Dendritic cell treated with granulocyte-macrophage colony-stimulating factor and Interleukin-4, amounts not matched to agents 40 ng/mL and 50 ng/mL, for 4 days (primary cell): Measurements from ENCODE around the gene RAB5IF.
"Not testable (repeated sequence)": the region's sequence is repeated elsewhere in the genome, so short reads cannot be mapped to it uniquely, and the experiment has no call there.

Source experiments
- H3K27ac Mint-ChIP-seq: one replicate; pipeline ENCODE4 v1.8.0; 2022; ENCODE audit warnings: mild to moderate bottlenecking, mixed read lengths
- H3K27me3 Mint-ChIP-seq: one replicate; pipeline ENCODE4 v1.8.0; 2022; ENCODE audit warnings: mild to moderate bottlenecking, mixed read lengths
- H3K36me3 Mint-ChIP-seq: one replicate; pipeline ENCODE4 v1.8.0; 2022; ENCODE audit warnings: low read depth, mixed read lengths
- H3K4me1 Mint-ChIP-seq: one replicate; pipeline ENCODE4 v1.8.0; 2022; ENCODE audit warnings: low read depth, mixed read lengths
- H3K4me3 Mint-ChIP-seq: one replicate; pipeline ENCODE4 v1.8.0; 2022; ENCODE audit warnings: mild to moderate bottlenecking, moderate library complexity, mixed read lengths
- H3K9me3 Mint-ChIP-seq: one replicate; pipeline ENCODE4 v1.8.0; 2022; ENCODE audit warnings: mixed read lengths
- intact Hi-C: fragments of 100-400 bp; cut with micrococcal nuclease; formaldehyde crosslinking; loops from one replicate; pipeline ENCODE4 v1.15.0; 2022

RAB5IF gene

GRCh38 chr20:36629719-36630681 is 24.4 kb downstream of the RAB5IF start:
- Mint-ChIP-seq H3K4me1 (peaks cover 15% of the 10 kb centered on the region), H3K27me3 (no peaks in the 10 kb centered on the region), H3K9me3 (no peaks in the 10 kb centered on the region), H3K36me3 (no peaks in the 10 kb centered on the region), H3K4me3 (no peak overlapping the region), H3K27ac (peak overlapping the region; percentile 16)
- intact Hi-C loops, result no loop called here

- peaks cover 15% of the 10 kb centered on the region for H3K4me1 Mint-ChIP-seq
- H3K27ac Mint-ChIP-seq, result no peak overlapping the region
- H3K36me3 Mint-ChIP-seq, result no peaks in the 10 kb centered on the region
- no peaks in the 10 kb centered on the region for H3K9me3 Mint-ChIP-seq
- intact Hi-C loops, result no loop called here
- no peak overlapping the region for H3K4me3 Mint-ChIP-seq
- H3K27me3 Mint-ChIP-seq, result no peaks in the 10 kb centered on the region
Measured at GRCh38 chr20:36631646-36632045, 26.1 kb downstream of the RAB5IF start.

GRCh38 chr20:36632147-36632486 is 26.5 kb downstream of the RAB5IF start:
- no peaks in the 10 kb centered on the region for H3K27me3 Mint-ChIP-seq
- H3K36me3 Mint-ChIP-seq, result no peaks in the 10 kb centered on the region
- peaks cover 15% of the 10 kb centered on the region for H3K4me1 Mint-ChIP-seq
- intact Hi-C loops, result no loop called here
- H3K9me3 Mint-ChIP-seq, result no peaks in the 10 kb centered on the region
- no peak overlapping the region for H3K27ac Mint-ChIP-seq
- H3K4me3 Mint-ChIP-seq, result no peak overlapping the region

GRCh38 chr20:36632487-36633284 is 27.1 kb downstream of the RAB5IF start:
- Mint-ChIP-seq H3K9me3 (no peaks in the 10 kb centered on the region), H3K27me3 (no peaks in the 10 kb centered on the region), H3K27ac (no peak overlapping the region), H3K4me1 (peaks cover 15% of the 10 kb centered on the region), H3K36me3 (no peaks in the 10 kb centered on the region), H3K4me3 (no peak overlapping the region)
- intact Hi-C loops, result no loop called here

- H3K4me1 Mint-ChIP-seq, result peaks cover 15% of the 10 kb centered on the region
Measured at GRCh38 chr20:36633285-36633772, 27.8 kb downstream of the RAB5IF start.

GRCh38 chr20:36634342-36634741 is 28.8 kb downstream of the RAB5IF start:
- H3K9me3 Mint-ChIP-seq, result no peaks in the 10 kb centered on the region
- peaks cover 15% of the 10 kb centered on the region for H3K4me1 Mint-ChIP-seq
- intact Hi-C loops, result no loop called here
- no peak overlapping the region for H3K4me3 Mint-ChIP-seq
- H3K27me3 Mint-ChIP-seq, result no peaks in the 10 kb centered on the region
- no peaks in the 10 kb centered on the region for H3K36me3 Mint-ChIP-seq
- H3K27ac Mint-ChIP-seq, result no peak overlapping the region

More at GRCh38 chr20:36633285-36633772, 27.8 kb downstream of the RAB5IF start:
- no peak overlapping the region for H3K27ac Mint-ChIP-seq
- H3K27me3 Mint-ChIP-seq, result no peaks in the 10 kb centered on the region
- no peaks in the 10 kb centered on the region for H3K9me3 Mint-ChIP-seq
- H3K36me3 Mint-ChIP-seq, result no peaks in the 10 kb centered on the region
- intact Hi-C loops, result no loop called here
- H3K4me3 Mint-ChIP-seq, result no peak overlapping the region

GRCh38 chr20:36638876-36639400 is 33.4 kb downstream of the RAB5IF start:
- H3K9me3 Mint-ChIP-seq, H3K4me3 Mint-ChIP-seq, H3K36me3 Mint-ChIP-seq, H3K27me3 Mint-ChIP-seq, H3K4me1 Mint-ChIP-seq, intact Hi-C loops, H3K27ac Mint-ChIP-seq: not testable (repeated sequence)

GRCh38 chr20:36641506-36641843 is 35.9 kb downstream of the RAB5IF start:
- H3K4me1 Mint-ChIP-seq, result peaks cover 12% of the 10 kb centered on the region
- H3K9me3 Mint-ChIP-seq, result no peaks in the 10 kb centered on the region
- no peaks in the 10 kb centered on the region for H3K36me3 Mint-ChIP-seq
- no peak overlapping the region for H3K27ac Mint-ChIP-seq
- H3K27me3 Mint-ChIP-seq, result no peaks in the 10 kb centered on the region
- H3K4me3 Mint-ChIP-seq, result no peak overlapping the region
- intact Hi-C loops, result no loop called here

- Mint-ChIP-seq H3K9me3 (no peaks in the 10 kb centered on the region), H3K27me3 (no peaks in the 10 kb centered on the region), H3K4me3 (no peak overlapping the region), H3K4me1 (peaks cover 12% of the 10 kb centered on the region), H3K27ac (no peak overlapping the region), H3K36me3 (no peaks in the 10 kb centered on the region)
- intact Hi-C loops, result no loop called here
Measured at GRCh38 chr20:36642136-36642535, 36.6 kb downstream of the RAB5IF start.

- peaks cover 12% of the 10 kb centered on the region for H3K4me1 Mint-ChIP-seq
- H3K4me3 Mint-ChIP-seq, result no peak overlapping the region
- no peak overlapping the region for H3K27ac Mint-ChIP-seq
- H3K9me3 Mint-ChIP-seq, result no peaks in the 10 kb centered on the region
- H3K36me3 Mint-ChIP-seq, result no peaks in the 10 kb centered on the region
- intact Hi-C loops, result no loop called here
- H3K27me3 Mint-ChIP-seq, result no peaks in the 10 kb centered on the region
Measured at GRCh38 chr20:36644032-36644705, 38.6 kb downstream of the RAB5IF start.

- Mint-ChIP-seq H3K27me3 (no peaks in the 10 kb centered on the region), H3K4me3 (no peak overlapping the region), H3K27ac (no peak overlapping the region), H3K4me1 (peaks cover 12% of the 10 kb centered on the region), H3K9me3 (no peaks in the 10 kb centered on the region), H3K36me3 (no peaks in the 10 kb centered on the region)
- intact Hi-C loops, result no loop called here
Measured at GRCh38 chr20:36644706-36645095, 39.1 kb downstream of the RAB5IF start.

GRCh38 chr20:36645353-36645752 is 39.8 kb downstream of the RAB5IF start:
- H3K4me3 Mint-ChIP-seq, result no peak overlapping the region
- H3K9me3 Mint-ChIP-seq, result no peaks in the 10 kb centered on the region
- no peaks in the 10 kb centered on the region for H3K27me3 Mint-ChIP-seq
- no peak overlapping the region for H3K27ac Mint-ChIP-seq
- H3K4me1 Mint-ChIP-seq, result peaks cover 12% of the 10 kb centered on the region
- H3K36me3 Mint-ChIP-seq, result no peaks in the 10 kb centered on the region
- intact Hi-C loops, result no loop called here

- Mint-ChIP-seq H3K4me3 (no peak within 1 kb of the TSS), H3K27me3 (no peaks in the 10 kb centered on the region), H3K9me3 (no peaks in the 10 kb centered on the region), H3K27ac (peak within 1 kb of the TSS; percentile 11), H3K36me3 (peaks cover 1% of the 10 kb centered on the region), H3K4me1 (peaks cover 12% of the 10 kb centered on the region)
- intact Hi-C loops, result no loop called here
Measured at GRCh38 chr20:36645998-36646397, 40.4 kb downstream of the RAB5IF start, which contains the start of gene SLA2. Gene SLA2, minus strand, starts transcription at chr20:36646196. Its CDS starts 4,861 bp downstream, at chr20:36641335.
